Renal cortical epithelial cell (primary cell): Measurements from ENCODE around the gene TTLL12. TPM values are rescaled to one million over a fixed set of nuclear protein-coding genes. Genes with fewer than 3 reads are reported as not detected.

Experiments used
- DNase-seq: peaks from one replicate; pipeline ENCODE4 v3.0.0-alpha.2; 2011; ENCODE audit warnings: low read depth
- total RNA-seq: library from RNA; depleted of rRNA; stranded (reverse); fragments of >200 nt; gene quantifications from 2 replicates; pipeline ENCODE4 v1.2.3, GENCODE V29; 2014

Gene TTLL12
- total RNA-seq, 1 donor from 2014 or later: 28.8 TPM

GRCh38 chr22:43127166-43127908 lies 59.6 kb downstream of the TTLL12 start:
- DNase-seq: no peak

GRCh38 chr22:43126501-43127165 lies 60.3 kb downstream of the TTLL12 start:
- peak; percentile 87 for DNase-seq

DNA sequence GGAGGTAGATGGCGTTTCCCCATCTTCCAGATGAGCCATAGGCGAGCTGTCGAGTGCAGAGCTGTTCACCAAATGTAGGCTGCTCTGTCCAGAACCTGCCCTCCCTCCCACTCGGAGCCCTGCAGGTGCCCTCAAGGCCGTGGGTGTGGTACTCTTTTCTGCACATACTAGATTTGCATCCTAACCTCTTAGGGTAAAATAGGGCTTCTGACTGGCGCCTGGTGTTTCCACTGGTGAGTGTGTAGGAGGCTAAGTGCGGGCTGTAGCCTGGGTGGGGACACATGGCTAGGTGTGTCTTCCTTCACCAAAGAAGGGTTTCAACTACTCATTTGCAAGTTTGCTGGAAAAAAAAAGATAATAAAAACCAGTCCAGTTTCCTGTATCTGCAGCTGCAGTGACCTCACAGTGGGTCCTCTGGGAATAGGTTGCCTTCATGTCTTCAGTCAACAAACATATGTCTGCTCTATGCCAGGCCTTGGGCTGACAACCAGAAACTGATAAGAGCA lies 67.9 kb downstream of the TTLL12 start:
- DNase-seq: no peak

- DNase-seq: no peak
Observed at GRCh38 chr22:43118024-43118849, 68.7 kb downstream of the TTLL12 start.

- DNase-seq: no peak
Observed at GRCh38 chr22:43116932-43117331, 70.0 kb downstream of the TTLL12 start.

Other genes starting within 250 kb of the TTLL12 start
- 69.8 and 129 TPM in 2 replicates for gene PACSIN2, start 172.0 kb downstream of the TTLL12 start, total RNA-seq
- 10.8 and 18.2 TPM in 2 replicates for gene TTLL1, start 97.7 kb downstream of the TTLL12 start, total RNA-seq
- 1.8 and 45.0 TPM in 2 replicates for gene BIK, start 76.4 kb downstream of the TTLL12 start, total RNA-seq
- 14.9 and 22.9 TPM in 2 replicates for gene MCAT, start 43.7 kb downstream of the TTLL12 start, total RNA-seq
- gene TSPO, start 35.6 kb downstream of the TTLL12 start, total RNA-seq: 199 and 827 TPM in 2 replicates
- 0.10 TPM in 1 of 2 replicates, not detected in the other for gene SCUBE1, start 156.2 kb upstream of the TTLL12 start, total RNA-seq
- not detected in 2 replicates for gene MPPED1, start 224.9 kb upstream of the TTLL12 start, total RNA-seq